Nephron progenitor cell (in vitro differentiated cells): ENCODE measurements around the gene CLCN1.

Experiments used
- DNase-seq: peaks from one replicate; pipeline ENCODE4 v3.0.0; 2021
- H3K27ac Mint-ChIP-seq: 2 replicates; pipeline ENCODE4 v1.8.0; 2021; ENCODE audit warnings: mild to moderate bottlenecking, moderate library complexity, mixed read lengths
- H3K27me3 Mint-ChIP-seq: 2 replicates; pipeline ENCODE4 v1.8.0; 2021; ENCODE audit warnings: mild to moderate bottlenecking, low read depth, mixed read lengths; ENCODE audit not compliant: poor library complexity
- H3K36me3 Mint-ChIP-seq: 2 replicates; pipeline ENCODE4 v1.8.0; 2021; ENCODE audit warnings: low read depth, mixed read lengths
- H3K4me1 Mint-ChIP-seq: 2 replicates; pipeline ENCODE4 v1.8.0; 2021; ENCODE audit warnings: mixed read lengths
- H3K4me3 Mint-ChIP-seq: 2 replicates; pipeline ENCODE4 v1.8.0; 2021; ENCODE audit warnings: mild to moderate bottlenecking, moderate library complexity, mixed read lengths
- H3K9me3 Mint-ChIP-seq: 2 replicates; pipeline ENCODE4 v1.8.0; 2021; ENCODE audit warnings: mild to moderate bottlenecking, moderate library complexity, mixed read lengths
- TF ChIP-seq, protein P1 (sequence below): fragments of 200-600 bp; sonication (generic); IDR thresholded peaks from 2 replicates; pipeline ENCODE4 v1.5.0; 2021; ENCODE audit warnings: antibody characterized with exemption

Gene CLCN1

DNA sequence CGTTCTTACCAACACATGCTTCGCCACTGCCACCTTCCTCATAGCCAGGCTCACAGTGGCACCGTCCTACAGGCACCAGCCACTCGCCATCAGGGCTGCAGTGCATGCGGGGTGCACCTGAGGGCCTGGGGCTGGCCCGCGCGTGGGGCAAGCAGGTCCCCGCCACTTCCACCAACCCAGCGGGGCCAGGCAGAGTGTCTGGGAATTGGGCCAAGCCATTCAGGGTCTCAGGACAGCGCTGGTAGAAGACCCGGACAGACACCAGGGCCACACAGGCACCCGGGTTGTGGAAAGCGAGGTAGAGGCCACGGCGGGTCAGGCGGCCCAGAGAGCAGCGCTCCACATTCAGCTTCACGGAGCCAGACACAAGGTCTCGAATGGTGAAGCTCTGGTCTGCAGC, 83.7 kb downstream of the CLCN1 start:
- Mint-ChIP-seq H3K36me3 (no peaks in the 10 kb centered on the region), H3K27me3 (peaks cover 15% of the 10 kb centered on the region), H3K4me3 (no peak overlapping the region), H3K27ac (no peak overlapping the region), H3K4me1 (peaks cover 11% of the 10 kb centered on the region), H3K9me3 (no peaks in the 10 kb centered on the region)
- no peak for DNase-seq
- TF ChIP-seq, protein P1, sequence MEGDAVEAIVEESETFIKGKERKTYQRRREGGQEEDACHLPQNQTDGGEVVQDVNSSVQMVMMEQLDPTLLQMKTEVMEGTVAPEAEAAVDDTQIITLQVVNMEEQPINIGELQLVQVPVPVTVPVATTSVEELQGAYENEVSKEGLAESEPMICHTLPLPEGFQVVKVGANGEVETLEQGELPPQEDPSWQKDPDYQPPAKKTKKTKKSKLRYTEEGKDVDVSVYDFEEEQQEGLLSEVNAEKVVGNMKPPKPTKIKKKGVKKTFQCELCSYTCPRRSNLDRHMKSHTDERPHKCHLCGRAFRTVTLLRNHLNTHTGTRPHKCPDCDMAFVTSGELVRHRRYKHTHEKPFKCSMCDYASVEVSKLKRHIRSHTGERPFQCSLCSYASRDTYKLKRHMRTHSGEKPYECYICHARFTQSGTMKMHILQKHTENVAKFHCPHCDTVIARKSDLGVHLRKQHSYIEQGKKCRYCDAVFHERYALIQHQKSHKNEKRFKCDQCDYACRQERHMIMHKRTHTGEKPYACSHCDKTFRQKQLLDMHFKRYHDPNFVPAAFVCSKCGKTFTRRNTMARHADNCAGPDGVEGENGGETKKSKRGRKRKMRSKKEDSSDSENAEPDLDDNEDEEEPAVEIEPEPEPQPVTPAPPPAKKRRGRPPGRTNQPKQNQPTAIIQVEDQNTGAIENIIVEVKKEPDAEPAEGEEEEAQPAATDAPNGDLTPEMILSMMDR: no peak

DNA sequence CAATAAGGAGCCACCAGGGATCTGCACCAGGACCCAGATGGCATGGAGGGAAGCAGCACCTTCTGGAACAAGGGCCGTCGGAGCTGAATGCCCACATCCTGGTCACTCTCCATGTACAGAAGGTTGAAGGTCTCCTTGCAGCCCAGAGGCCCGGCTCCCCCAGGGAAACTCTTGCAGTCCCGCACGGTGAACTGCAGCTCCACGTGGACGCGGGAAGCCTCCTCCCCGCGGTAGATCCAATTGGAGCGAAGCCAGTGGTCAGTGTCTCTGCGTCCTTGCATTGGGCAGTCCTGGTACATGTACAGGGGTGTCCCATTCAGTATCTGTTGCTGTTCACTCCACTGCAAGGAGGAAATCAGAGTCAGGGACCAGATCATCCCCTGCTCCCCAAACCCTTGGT, 85.4 kb downstream of the CLCN1 start:
- no peak for DNase-seq
- Mint-ChIP-seq H3K27ac (no peak overlapping the region), H3K27me3 (peaks cover 15% of the 10 kb centered on the region), H3K4me3 (no peak overlapping the region), H3K36me3 (no peaks in the 10 kb centered on the region), H3K4me1 (peaks cover 22% of the 10 kb centered on the region), H3K9me3 (no peaks in the 10 kb centered on the region)
- TF ChIP-seq, protein P1: no peak
